H9 (cell line): ENCODE results near the gene KCNAB3. TPM values are rescaled to one million over a fixed set of nuclear protein-coding genes. Genes with fewer than 3 reads are reported as not detected.

Experiments
- DNase-seq: peaks from one replicate; pipeline ENCODE4 v3.0.0-alpha.2; 2017
- H2AFZ ChIP-seq: one replicate; pipeline ENCODE4 v1.6.1; 2013; ENCODE audit warnings: mild to moderate bottlenecking, low read length, control low read depth, moderate library complexity
- H2AK5ac ChIP-seq: 2 replicates; pipeline ENCODE4 v1.6.1; 2013; ENCODE audit warnings: low read length, control low read depth, mixed read lengths; ENCODE audit not compliant: insufficient read length
- H2BK120ac ChIP-seq: one replicate; pipeline ENCODE4 v1.6.1; 2013; ENCODE audit warnings: low read depth, mild to moderate bottlenecking, low read length, control low read depth, inconsistent platforms; ENCODE audit not compliant: poor library complexity, severe bottlenecking
- H2BK12ac ChIP-seq: 2 replicates; pipeline ENCODE4 v1.6.1; 2013; ENCODE audit warnings: low read length, control low read depth, mixed read lengths, low read depth; ENCODE audit not compliant: insufficient read length
- H2BK15ac ChIP-seq: 2 replicates; pipeline ENCODE4 v1.6.1; 2013; ENCODE audit warnings: low read depth, low read length, control low read depth
- H2BK20ac ChIP-seq: one replicate; pipeline ENCODE4 v1.6.1; 2013; ENCODE audit warnings: low read depth, mild to moderate bottlenecking, low read length, control low read depth, inconsistent platforms; ENCODE audit not compliant: poor library complexity, severe bottlenecking
- H2BK5ac ChIP-seq: 2 replicates; pipeline ENCODE4 v1.6.1; 2013; ENCODE audit warnings: low read length, control low read depth, mixed read lengths; ENCODE audit not compliant: insufficient read length
- H3K14ac ChIP-seq: 2 replicates; pipeline ENCODE4 v1.6.1; 2013; ENCODE audit warnings: low read length, control low read depth; ENCODE audit not compliant: insufficient read depth
- H3K18ac ChIP-seq: 2 replicates; pipeline ENCODE4 v1.6.1; 2013; ENCODE audit warnings: low read depth, mild to moderate bottlenecking, mixed read lengths, low read length, control low read depth; ENCODE audit not compliant: insufficient read length
- H3K23ac ChIP-seq: 2 replicates; pipeline ENCODE4 v1.6.1; 2013; ENCODE audit warnings: low read length, control low read depth, mixed read lengths, low read depth; ENCODE audit not compliant: insufficient read length
- H3K23me2 ChIP-seq: 2 replicates; pipeline ENCODE4 v1.6.1; 2013; ENCODE audit warnings: low read depth, mild to moderate bottlenecking, mixed read lengths, low read length, control low read depth; ENCODE audit not compliant: insufficient read length, poor library complexity, severe bottlenecking
- H3K27ac ChIP-seq: 2 replicates; pipeline ENCODE4 v1.5.1; 2013; ENCODE audit warnings: low read length, control low read depth, mixed read lengths, low read depth; ENCODE audit not compliant: insufficient read length
- H3K27me3 ChIP-seq: 2 replicates; pipeline ENCODE4 v1.6.1; 2013; ENCODE audit warnings: low read length, control low read depth, inconsistent platforms; ENCODE audit not compliant: insufficient read depth
- H3K4ac ChIP-seq: 2 replicates; pipeline ENCODE4 v1.6.1; 2013; ENCODE audit warnings: low read depth, mild to moderate bottlenecking, control low read depth, inconsistent platforms, low read length, moderate library complexity
- H3K4me1 ChIP-seq: 2 replicates; pipeline ENCODE4 v1.6.1; 2013; ENCODE audit warnings: low read length, control low read depth, inconsistent platforms; ENCODE audit not compliant: insufficient read depth
- H3K4me2 ChIP-seq: 2 replicates; pipeline ENCODE4 v1.6.1; 2013; ENCODE audit warnings: low read length, control low read depth, mixed read lengths; ENCODE audit not compliant: insufficient read length, insufficient read depth
- H3K56ac ChIP-seq: 2 replicates; pipeline ENCODE4 v1.6.1; 2013; ENCODE audit warnings: low read depth, mild to moderate bottlenecking, mixed read lengths, low read length, control low read depth; ENCODE audit not compliant: insufficient read length
- H3K79me1 ChIP-seq: 2 replicates; pipeline ENCODE4 v1.6.1; 2013; ENCODE audit warnings: low read depth, mild to moderate bottlenecking, moderate library complexity, low read length, control low read depth, inconsistent platforms; ENCODE audit not compliant: insufficient read depth, poor library complexity, severe bottlenecking
- H3K79me2 ChIP-seq: 2 replicates; pipeline ENCODE4 v1.6.1; 2013; ENCODE audit warnings: low read length, control low read depth, inconsistent platforms; ENCODE audit not compliant: insufficient read depth
- H3K9ac ChIP-seq: 2 replicates; pipeline ENCODE4 v1.6.1; 2013; ENCODE audit warnings: low read length, control low read depth, mixed read lengths; ENCODE audit not compliant: insufficient read length; ENCODE audit errors: extremely low read depth
- H3K9me3 ChIP-seq: one replicate; pipeline ENCODE4 v1.6.1; 2013; ENCODE audit warnings: low read depth, low read length, inconsistent platforms; ENCODE audit not compliant: control insufficient read depth
- H3T11ph ChIP-seq: one replicate; pipeline ENCODE4 v1.6.1; 2013; ENCODE audit warnings: mild to moderate bottlenecking, low read length, control low read depth, inconsistent platforms
- H4K20me1 ChIP-seq: one replicate; pipeline ENCODE4 v1.6.1; 2013; ENCODE audit not compliant: control insufficient read depth, insufficient read length, insufficient read depth
- H4K5ac ChIP-seq: 2 replicates; pipeline ENCODE4 v1.6.1; 2013; ENCODE audit warnings: low read depth, mild to moderate bottlenecking, mixed read lengths, low read length, control low read depth; ENCODE audit not compliant: insufficient read length
- H4K8ac ChIP-seq: replicated peaks from 2 replicates; pipeline ENCODE4 v1.6.1; 2013; ENCODE audit warnings: low read length, control low read depth, mixed read lengths, low read depth; ENCODE audit not compliant: insufficient read length
- H4K91ac ChIP-seq: 2 replicates; pipeline ENCODE4 v1.6.1; 2013; ENCODE audit warnings: low read depth, mild to moderate bottlenecking, moderate library complexity, mixed read lengths, low read length, control low read depth; ENCODE audit not compliant: insufficient read length
- H3K27ac Mint-ChIP-seq, 3 experiments: 2 replicates in 2 of 3; 3 replicates in 1 of 3; pipeline ENCODE4 v1.8.0; 2020 to 2021; ENCODE audit warnings: mixed read lengths in 3 of 3, mild to moderate bottlenecking in 1 of 3, moderate library complexity in 1 of 3
- H3K27me3 Mint-ChIP-seq: 2 replicates; pipeline ENCODE4 v1.8.0; 2021; ENCODE audit warnings: low read depth, mild to moderate bottlenecking, moderate library complexity, mixed read lengths
- H3K36me3 Mint-ChIP-seq, 3 experiments: 2 replicates in 2 of 3; 3 replicates in 1 of 3; pipeline ENCODE4 v1.8.0; 2020 to 2021; ENCODE audit warnings: low read depth in 3 of 3, mixed read lengths in 3 of 3; ENCODE audit not compliant: insufficient read depth in 1 of 3
- H3K4me1 Mint-ChIP-seq, 2 experiments: 2 replicates each; pipeline ENCODE4 v1.8.0; 2020; ENCODE audit warnings: mixed read lengths in 2 of 2
- H3K4me3 Mint-ChIP-seq, 2 experiments: 2 replicates in 1 of 2; 3 replicates in 1 of 2; pipeline ENCODE4 v1.8.0; 2020 to 2021; ENCODE audit warnings: mild to moderate bottlenecking in 2 of 2, mixed read lengths in 2 of 2, moderate library complexity in 1 of 2
- H3K9me3 Mint-ChIP-seq, 2 experiments: 2 replicates in 1 of 2; 3 replicates in 1 of 2; pipeline ENCODE4 v1.8.0; 2020; ENCODE audit warnings: mild to moderate bottlenecking in 2 of 2, mixed read lengths in 2 of 2, moderate library complexity in 1 of 2
- WGBS: extraction: QIAGEN DNeasy Blood & Tissue Kit; methylation state at CpG from one replicate; pipeline ENCODE4 v1.1.7; 2013; ENCODE audit warnings: missing lambda C conversion rate, low lambda C conversion rate, mixed read lengths; ENCODE audit not compliant: insufficient read length; ENCODE audit errors: extremely low coverage; 5-methylcytosine and 5-hydroxymethylcytosine counted together
- total RNA-seq: library from RNA; stranded (reverse); gene quantifications from 2 replicates; pipeline ENCODE4 v1.2.1, GENCODE V29; 2021
- TF ChIP-seq, protein P1 (sequence below): fragments of 200-600 bp; sonication (generic); conservative IDR thresholded peaks from 3 replicates; pipeline ENCODE4 v1.8.0; 2021; ENCODE audit warnings: antibody characterized with exemption, mild to moderate bottlenecking

The KCNAB3 gene
- total RNA-seq, 1 experiment from 2014 or later, result 6.4 TPM

DNA sequence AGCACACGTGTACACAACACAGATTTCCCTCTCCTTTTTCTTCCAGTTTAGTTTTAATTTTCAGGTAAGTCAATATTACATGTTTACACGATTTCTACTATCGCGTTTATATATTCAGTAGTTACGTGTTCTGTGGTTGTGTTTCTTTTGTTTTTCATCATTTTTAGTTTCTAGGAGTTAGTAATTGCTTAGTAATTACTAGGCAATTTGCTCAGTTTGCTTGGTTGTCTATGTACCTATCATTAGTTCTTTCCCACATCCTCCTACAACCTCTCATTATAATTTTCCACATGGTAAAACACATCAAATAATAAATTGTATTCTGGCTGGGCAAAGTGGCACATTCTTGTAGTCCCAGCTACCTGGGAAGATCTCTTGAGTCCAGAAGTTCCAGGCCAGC, 48.1 kb upstream of the KCNAB3 start:
- Histone ChIP-seq H3K27me3 (no peaks in the 10 kb centered on the region), H4K5ac (no peak overlapping the region), H2BK5ac (no peak overlapping the region), H3K4ac (no peak overlapping the region), H2BK20ac (no peak overlapping the region), H4K91ac (no peak overlapping the region), H3K14ac (no peak overlapping the region), H2AK5ac (no peak overlapping the region), H2BK12ac (no peak overlapping the region), H3K79me2 (no peaks in the 10 kb centered on the region), H2BK15ac (no peak overlapping the region), H4K8ac (no peak overlapping the region), H3T11ph (no peak overlapping the region), H3K9ac (no peak overlapping the region), H3K4me2 (no peak overlapping the region), H2BK120ac (no peak overlapping the region), H3K23ac (no peak overlapping the region), H3K9me3 (no peaks in the 10 kb centered on the region), H3K4me1 (no peaks in the 10 kb centered on the region), H3K56ac (no peak overlapping the region), H3K23me2 (no peaks in the 10 kb centered on the region), H2AFZ (no peak overlapping the region), H4K20me1 (no peaks in the 10 kb centered on the region), H3K79me1 (no peaks in the 10 kb centered on the region), H3K27ac (no peak overlapping the region), H3K18ac (no peak overlapping the region)
- Mint-ChIP-seq H3K27me3 (peaks cover 15% of the 10 kb centered on the region), H3K4me3 (no peak overlapping the region), H3K36me3 (no peaks in the 10 kb centered on the region; a peak in 2 of 7 replicates), H3K27ac (no peak overlapping the region), H3K4me1 (no peaks in the 10 kb centered on the region), H3K9me3 (peaks cover 12 to 16% of the 10 kb centered on the region in 2 experiments)
- TF ChIP-seq, protein P1, sequence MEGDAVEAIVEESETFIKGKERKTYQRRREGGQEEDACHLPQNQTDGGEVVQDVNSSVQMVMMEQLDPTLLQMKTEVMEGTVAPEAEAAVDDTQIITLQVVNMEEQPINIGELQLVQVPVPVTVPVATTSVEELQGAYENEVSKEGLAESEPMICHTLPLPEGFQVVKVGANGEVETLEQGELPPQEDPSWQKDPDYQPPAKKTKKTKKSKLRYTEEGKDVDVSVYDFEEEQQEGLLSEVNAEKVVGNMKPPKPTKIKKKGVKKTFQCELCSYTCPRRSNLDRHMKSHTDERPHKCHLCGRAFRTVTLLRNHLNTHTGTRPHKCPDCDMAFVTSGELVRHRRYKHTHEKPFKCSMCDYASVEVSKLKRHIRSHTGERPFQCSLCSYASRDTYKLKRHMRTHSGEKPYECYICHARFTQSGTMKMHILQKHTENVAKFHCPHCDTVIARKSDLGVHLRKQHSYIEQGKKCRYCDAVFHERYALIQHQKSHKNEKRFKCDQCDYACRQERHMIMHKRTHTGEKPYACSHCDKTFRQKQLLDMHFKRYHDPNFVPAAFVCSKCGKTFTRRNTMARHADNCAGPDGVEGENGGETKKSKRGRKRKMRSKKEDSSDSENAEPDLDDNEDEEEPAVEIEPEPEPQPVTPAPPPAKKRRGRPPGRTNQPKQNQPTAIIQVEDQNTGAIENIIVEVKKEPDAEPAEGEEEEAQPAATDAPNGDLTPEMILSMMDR, result no peak
- WGBS, result no CpG with 5 or more reads among the region's 5 CpGs
- no peak for DNase-seq
